Right renal cortex interstitium (tissue), 3 donors: Measurements from ENCODE around the gene ARL11. TPM values are rescaled to one million over a fixed set of nuclear protein-coding genes. Genes with fewer than 3 reads are reported as not detected.
A peak's percentile ranks its signal among the peaks of the same experiment; 100 is the strongest.

Experiments used
- DNase-seq, 3 donors: peaks; one replicate each; pipeline ENCODE4 v3.0.0-alpha.2; 2013; ENCODE audit warnings: low read depth in 3 of 3, low spot score in 2 of 3
- polyA plus RNA-seq, 3 donors: library from polyadenylated mRNA; unstranded; fragments of 120-200 nt; gene quantifications; one replicate each; pipeline ENCODE4 v1.2.1, GENCODE V29; 2013; ENCODE audit not compliant: insufficient read length in 3 of 3

Gene ARL11
- polyA plus RNA-seq, 3 donors, result 0.28 to 0.49 (median 0.44) TPM

DNA sequence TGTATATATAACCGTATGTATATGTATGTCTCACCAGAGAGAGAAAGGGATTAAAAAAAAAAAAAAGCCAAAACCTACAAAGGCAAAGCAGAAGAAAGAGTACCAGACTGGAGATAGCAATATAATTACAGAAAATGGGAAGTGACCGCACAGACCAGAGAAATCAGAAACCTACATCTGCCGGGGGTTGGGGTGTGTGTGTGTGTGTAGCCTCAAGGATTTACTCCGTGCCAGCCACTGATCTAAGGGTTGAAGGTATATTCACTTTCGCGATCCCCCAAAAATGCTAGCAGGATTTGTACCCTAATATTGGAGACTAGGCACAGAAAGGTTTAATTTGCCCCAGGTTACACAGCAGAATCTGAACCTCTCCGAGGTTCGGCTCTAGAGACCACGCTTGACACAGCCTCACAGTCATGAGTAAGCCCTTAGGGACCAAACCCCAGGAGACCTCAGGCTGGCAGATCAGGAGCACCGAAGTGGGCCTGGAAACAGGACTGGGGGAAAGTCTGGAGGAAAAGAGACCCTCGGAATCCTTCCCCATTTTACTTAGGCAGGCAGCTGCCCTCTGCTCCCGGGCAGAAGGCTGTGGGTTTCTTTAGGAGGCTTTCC lies 14.8 kb downstream of the ARL11 start:
- DNase-seq, result no peak

DNA sequence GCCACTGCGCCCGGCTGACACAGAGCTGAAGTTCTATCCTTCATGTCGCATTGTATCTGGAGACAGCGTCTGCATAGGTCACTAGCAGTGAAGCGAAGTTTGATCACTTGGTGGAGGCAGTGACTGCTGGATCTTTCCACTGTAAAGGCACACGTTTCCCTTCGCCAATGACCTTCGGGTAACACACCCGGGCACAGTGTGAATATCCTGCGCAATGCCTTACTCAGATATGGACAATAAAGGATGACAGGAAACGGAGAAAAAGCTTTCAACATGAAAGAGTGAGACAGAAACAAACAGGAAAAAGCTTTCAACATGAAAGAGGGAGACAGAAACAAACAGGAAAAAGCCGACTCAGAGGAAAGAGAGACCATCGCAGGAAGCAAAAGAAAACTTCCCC lies 17.1 kb downstream of the ARL11 start:
- no peak for DNase-seq

- no peak for DNase-seq
These were observed 18.4 kb downstream of the ARL11 start for GRCh38 chr13:49646688-49647087.

GRCh38 chr13:49649244-49649962 lies 21.1 kb downstream of the ARL11 start:
- no peak for DNase-seq

DNA sequence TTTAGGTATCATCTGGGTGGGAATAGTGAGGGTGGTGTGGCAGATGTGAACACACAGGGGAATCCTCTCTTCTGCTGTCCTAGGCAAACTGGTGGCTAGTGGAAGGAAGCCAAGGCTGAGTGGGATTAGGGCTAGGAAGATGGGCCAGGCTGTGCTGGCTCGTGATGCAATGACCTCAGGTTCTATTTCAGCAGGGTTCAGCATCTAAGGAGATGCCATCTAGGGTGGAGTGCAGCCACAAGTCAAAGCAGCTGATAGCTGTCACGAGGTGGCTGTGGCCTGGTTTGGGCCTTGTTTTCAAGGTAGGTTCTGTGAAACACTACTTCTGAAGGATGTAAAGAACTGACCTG lies 21.6 kb downstream of the ARL11 start:
- no peak for DNase-seq

- no peak for DNase-seq
These were observed 23.5 kb downstream of the ARL11 start for GRCh38 chr13:49651570-49652354.

DNA sequence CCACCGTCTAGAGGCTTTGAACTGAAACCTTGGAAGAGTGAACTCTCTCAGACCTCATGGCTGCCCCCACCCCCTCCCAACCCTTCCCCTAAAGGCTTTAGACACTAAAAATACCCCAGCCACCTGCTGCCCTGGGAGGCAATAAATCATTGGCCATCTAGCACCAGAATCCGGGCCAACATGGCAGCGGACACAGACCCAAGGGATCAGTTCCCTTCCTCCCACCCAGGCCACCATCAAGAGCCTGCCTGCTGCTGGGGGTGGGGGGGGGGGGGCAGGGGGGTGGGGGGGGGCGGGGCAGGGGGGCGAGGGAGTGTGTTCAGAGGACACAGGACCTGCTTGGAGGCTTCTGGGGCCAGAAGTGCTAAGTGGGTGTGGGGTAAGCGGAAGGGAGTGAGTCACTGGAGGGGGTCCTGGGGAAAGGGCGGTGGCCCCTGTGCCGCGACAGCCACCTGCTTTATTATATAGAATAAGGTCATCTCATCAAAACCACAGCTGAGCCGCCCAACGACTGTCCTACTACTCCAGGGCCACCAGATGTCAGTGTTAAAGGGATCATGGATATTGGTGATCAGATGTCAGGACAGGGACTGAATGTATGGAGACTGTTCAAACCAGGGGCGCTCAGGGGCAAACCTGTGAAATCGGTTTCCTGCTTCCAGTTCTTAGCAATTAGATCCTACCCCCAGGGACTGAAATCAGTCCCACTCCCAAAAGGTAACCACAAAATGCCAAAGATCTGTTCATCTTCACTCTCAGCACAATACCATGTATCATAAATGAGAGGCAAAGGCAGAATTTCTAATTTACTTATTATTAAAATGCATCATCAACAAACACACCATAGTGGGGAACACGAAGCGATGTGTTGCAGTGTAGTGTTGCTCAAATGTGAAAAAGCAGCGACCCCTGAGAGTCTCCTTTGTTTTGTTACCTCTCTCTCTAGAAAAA lies 24.3 kb downstream of the ARL11 start:
- peak in 1 of 3 donors; percentile 17 for DNase-seq

GRCh38 chr13:49653478-49653877 lies 25.2 kb downstream of the ARL11 start:
- no peak for DNase-seq

GRCh38 chr13:49654011-49654410 lies 25.7 kb downstream of the ARL11 start:
- no peak for DNase-seq

GRCh38 chr13:49655906-49656305 lies 27.6 kb downstream of the ARL11 start:
- no peak for DNase-seq

DNA sequence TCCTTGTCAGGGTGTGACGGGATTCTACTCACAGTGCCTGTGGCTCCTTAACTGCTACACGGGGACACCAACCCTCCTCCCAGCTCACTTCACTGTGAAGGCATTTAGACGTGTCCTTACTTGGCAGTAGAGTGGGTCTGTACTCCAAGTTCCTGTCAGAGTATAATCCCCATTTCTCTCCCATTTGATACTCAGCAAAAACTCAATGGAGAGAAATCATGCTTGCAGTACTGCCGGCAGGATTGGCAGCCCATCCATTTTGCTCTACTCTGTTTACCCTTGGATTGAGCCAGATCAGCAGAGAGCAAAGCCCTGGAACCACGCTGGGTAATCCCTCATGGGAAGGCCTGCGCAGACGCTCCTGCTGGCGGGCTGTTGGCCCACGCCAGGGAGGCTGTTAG lies 28.9 kb downstream of the ARL11 start:
- DNase-seq, result no peak

- DNase-seq, result no peak
These were observed 36.3 kb downstream of the ARL11 start for GRCh38 chr13:49664606-49665005.

GRCh38 chr13:49667773-49668172 lies 39.5 kb downstream of the ARL11 start:
- DNase-seq, result no peak

- DNase-seq, result peak in 1 of 3 donors; percentile 34
These were observed 41.5 kb downstream of the ARL11 start for GRCh38 chr13:49669735-49670309.

GRCh38 chr13:49670828-49671227 lies 42.5 kb downstream of the ARL11 start:
- no peak for DNase-seq

DNA sequence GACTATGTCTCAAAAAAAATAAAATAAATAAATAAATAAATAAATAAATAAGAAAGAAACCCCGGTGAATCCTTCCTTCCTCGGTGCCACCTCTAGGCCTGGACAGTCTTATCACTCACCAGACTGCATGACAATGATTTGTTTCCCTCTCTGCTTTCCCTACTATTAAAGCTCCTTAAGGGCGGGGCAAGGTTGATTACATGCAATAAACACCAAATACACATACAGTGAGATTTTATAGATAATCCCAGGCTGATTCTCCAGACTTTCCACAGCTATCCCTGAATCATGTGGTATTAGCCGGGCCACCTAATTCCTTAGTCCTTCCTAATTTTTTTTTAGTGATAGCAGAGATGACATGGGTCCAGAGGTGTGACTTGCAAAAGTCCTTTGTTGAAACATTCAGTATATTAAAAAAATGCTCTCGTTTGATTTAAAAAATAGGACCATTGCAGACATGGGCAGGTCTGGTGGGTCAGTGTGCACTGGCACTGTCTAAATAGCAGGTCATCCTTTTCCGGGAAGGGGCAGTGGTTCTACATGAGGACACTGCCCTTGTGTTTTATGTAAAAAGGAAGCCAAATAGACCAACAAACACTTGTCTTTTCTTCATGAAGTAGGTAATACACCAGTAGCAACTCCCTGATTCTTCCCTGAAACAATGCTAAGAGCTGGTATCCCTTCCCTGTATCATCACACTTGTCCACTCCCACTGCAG lies 48.4 kb downstream of the ARL11 start:
- no peak for DNase-seq

DNA sequence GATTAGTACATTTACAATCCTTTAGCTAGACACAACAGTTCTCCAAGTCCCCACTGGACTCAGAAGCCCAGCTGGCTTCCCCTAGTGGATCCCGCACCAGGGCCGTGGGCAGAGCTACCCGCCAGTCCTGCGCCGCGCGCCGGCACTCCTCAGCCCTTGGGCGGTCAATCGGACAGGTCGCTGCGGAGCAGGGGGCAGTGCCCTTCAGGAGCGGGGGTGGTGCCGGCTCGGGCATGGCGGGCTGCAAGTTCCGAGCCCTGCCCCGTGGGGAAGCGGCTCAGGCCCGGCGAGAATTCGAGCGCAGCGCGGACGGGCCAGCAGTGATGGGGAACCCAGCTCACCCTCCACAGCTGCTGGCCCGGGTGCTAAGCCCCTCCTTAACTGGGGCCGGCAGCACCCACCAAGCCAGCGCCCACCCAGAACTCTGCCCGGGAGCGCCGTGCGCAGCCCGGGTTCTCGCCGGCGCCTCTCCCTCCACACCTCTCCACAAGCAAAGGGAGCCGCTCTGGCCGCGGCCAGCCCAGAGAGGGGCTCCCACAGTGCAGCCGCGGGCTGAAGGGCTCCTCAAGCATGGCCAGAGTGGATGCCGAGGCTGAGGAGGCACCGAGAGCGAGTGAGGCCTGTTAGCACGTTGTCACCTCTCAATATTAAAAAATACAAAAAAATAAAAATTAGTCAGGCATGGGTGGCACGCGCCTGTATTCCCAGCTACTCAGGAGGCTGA lies 50.0 kb downstream of the ARL11 start:
- DNase-seq, result no peak

DNA sequence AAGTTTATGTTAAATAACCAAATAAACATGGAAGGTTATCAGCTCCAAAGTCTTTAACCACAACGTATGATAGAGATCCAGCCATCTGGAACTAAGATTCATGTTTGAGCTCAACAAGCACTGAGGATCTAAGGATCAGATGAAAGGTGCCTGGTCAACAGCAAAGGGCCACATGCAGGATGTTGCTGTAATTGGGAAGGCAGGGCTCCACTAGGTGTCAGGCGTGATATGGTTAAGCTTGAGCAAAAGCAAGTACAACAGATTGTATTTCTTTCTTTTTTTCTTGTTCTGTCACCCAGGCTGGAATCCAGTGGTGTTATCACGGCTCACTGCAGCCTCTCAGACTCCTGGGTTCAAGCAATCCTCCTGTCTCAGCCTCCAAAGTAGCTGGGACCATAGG lies 50.9 kb downstream of the ARL11 start:
- DNase-seq, result no peak

DNA sequence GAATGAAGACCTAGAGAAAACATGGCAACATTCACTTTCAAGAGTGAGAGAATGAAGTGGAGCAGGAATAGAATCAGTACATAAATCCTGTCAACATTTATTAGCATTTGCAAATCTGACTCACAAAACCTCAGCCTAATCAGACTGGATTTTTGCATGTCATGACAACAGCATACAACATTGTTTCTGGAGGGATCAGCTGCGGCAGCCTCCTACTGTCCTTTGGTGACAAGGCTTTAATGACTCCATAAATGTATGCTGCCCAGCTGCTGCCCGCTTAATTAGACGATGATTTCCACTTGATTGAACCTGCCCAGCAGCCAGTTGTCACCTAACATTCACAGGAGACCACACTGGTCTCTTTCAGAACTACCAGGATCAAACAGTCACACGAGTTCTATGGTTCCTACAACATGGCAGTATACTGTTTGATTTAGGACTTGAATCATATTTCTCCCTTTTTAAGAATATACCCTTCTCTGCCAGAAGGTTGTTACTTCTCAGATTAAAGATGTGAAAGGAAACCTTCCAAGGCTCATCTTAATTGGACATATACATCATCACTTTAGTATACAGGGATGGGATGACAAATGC lies 53.6 kb downstream of the ARL11 start:
- DNase-seq, result no peak
